ENCODE results near the gene ARL15.
"Not testable (repeated sequence)": the region's sequence is repeated elsewhere in the genome, so short reads cannot be mapped to it uniquely, and the experiment has no call there.

ARL15 gene

DNA sequence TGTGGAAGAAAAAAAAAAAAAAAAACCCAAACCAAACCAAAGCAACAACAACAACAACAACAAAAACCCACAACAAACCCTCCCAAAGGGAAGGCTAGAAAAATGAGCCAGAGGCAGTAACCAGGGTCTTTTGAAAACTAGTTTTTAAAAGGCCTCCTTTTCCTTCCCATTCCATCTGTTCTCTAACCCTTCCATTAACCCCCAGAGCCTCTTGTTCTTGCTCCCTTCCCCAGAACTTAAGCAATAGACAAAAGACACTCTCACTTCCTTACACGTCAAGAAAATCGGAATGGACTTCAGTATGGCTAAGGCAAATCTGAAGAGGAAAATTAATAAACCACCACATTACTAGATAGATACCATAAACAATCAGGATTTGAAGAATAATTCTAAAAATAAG lies 292.8 kb downstream of the ARL15 start:
- no peak for DNase-seq (ENCODE audit: low read depth)

DNA sequence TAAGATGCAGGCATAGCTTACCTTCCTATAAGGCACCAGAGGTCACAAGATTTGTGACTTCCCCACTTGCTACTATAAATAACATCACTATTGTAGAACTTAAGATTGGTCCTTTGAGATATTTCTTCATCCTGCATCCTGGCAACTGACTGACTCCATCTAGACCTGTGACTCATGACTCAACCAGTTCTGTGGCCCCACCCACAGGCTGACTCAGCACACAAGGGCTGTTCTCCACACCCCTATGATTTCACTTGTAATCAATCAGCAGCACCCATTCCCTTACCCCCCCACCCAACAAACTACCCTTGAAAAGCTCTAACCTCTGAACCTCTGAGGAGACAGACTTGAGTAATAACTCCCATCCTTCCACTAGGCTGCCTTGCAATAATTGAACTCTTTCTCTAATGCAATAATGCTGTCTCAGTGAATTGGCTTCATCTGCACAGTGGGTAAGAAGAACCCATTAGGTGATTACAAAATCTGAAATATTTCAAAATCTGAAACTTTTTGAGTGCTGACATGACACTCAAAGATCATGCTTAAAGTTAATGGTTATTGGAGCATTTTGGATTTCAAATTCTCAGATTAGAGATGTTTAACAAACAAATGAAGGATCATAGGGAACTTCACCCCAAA lies 296.7 kb downstream of the ARL15 start:
- peak; percentile 95 for DNase-seq (ENCODE audit: low read depth)
- H3K4me3 ChIP-seq (ENCODE audit: low read depth, low read length), result no peak overlapping the region

More for the DNA sequence above, 292.8 kb downstream of the ARL15 start:
- H3K4me3 ChIP-seq (ENCODE audit: low read depth, low read length), result no peak overlapping the region

DNA sequence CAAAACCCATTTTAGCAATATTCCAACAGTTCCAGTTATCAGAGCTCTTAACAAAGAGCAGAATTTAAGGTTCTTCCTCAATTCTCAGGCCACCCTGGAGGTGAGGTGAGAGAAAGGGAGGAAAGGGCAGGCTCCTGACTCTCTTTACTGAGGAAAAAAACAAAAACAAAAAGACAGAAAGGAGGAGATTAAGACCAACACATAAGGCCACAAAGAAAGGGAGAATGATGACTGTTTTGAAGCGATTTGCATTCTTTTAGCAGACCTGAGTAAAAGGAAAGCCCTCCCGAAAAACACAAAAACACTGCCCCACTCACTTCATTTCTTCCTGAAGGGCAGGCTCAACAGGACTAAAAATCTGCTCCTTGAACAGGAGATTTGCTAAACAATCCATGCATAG lies 300.5 kb downstream of the ARL15 start:
- no peak for DNase-seq (ENCODE audit: low read depth)

DNA sequence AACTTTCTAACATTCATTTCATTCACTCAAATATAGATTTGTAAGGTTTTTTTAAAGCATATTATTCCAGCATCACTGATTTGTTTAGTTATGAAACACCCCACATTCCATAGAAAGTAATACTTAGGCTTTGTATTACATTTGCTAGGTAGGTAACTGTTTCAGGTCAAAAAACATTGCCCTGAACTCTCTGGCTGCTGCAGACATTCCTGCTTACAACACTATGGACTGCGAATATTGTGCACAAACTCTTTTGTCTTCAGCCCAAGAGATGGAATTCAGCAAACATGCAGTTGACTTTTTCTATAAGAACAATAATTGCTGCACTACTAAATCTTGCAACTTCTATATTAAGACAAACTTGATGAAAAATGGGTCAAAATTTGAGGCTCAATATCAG lies 301.0 kb downstream of the ARL15 start:
- no peak overlapping the region for H3K4me3 ChIP-seq (ENCODE audit: low read depth, low read length)
- no peak for DNase-seq (ENCODE audit: low read depth)

More for the DNA sequence above, 300.5 kb downstream of the ARL15 start:
- no peak overlapping the region for H3K4me3 ChIP-seq (ENCODE audit: low read depth, low read length)

DNA sequence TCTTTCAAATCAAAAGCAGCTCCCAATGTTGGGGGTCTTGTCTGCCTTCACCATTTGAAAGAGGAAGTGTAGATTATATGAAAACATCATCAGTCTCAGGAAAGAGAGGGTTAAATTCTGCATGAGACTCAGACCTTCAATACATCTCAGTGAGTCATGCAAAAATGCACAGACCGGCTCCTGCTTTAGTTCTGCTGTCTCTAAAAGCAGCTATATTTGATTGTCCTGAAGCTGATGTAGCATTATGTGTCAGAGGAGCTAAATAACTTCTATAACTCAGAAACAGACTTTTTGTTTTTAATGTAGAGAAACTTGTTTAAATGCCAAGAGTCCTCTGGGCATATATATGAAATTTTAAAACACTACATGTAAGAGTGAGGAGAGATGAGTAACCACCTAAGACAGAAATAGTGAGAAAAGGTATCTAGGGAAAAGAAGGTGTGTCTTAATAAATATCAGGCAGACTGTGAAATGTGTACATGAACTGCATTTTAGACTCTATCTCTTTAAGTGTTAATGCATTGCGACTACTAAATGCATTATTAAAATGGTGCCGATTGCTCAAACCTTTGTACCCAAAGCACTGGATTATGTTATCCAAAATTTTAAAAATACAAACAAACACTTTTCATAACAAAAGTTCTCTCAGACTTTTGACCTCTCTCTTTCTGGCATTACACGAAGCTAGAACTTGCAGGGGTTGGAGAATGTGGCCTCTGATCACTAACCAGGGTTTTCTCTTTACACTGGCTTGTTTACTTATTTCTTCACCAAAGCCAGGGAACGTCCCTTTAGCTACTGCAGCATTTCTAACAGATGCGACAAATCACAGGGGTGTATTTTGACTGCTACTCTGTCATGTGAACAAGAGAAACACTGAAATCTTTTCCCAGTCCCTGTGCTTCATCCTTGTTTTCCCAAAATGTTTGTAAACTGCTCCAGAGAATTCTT lies 302.3 kb downstream of the ARL15 start:
- H3K4me3 ChIP-seq (ENCODE audit: low read depth, low read length), result no peak overlapping the region
- DNase-seq (ENCODE audit: low read depth), result no peak

DNA sequence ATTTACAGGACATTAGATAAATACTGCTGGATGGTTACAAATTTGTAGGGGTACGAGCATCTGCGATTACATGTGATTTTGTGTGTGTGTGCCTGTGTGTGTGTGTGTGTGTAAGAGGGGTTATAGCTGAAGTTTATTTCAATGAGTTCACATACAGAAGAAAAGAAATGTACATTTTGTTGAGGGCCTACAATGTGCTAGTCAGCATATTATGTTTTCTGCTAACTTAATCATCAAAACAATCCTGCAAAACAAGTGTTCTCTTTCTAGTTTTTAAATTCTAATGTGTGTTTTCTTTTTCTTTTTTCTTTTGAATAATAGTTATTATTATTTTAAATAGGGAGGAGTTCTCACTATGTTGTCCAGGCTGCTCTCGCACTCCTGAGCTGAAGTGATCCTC lies 305.7 kb downstream of the ARL15 start:
- no peak for DNase-seq (ENCODE audit: low read depth)
- H3K4me3 ChIP-seq (ENCODE audit: low read depth, low read length), result no peak overlapping the region

DNA sequence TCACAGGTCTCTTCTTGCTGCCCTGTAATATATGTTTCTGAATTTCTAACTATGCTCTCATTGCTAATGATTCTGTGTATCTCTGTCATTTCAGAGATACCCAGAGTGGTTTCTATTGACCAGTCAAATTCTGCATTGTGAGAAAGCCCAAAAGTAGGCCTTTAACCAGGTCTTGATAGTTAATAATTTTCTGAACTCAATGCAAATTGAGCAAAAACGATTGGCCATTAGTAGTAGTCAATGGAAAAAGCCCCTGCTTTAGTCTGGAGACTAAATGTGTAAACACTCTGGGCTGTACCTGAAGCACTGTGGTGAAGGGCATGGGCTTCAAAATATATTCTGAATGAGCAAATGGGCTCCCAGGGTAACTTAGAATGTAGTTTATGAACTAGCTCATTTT lies 307.6 kb downstream of the ARL15 start:
- H3K4me3 ChIP-seq (ENCODE audit: low read depth, low read length), result no peak overlapping the region
- no peak for DNase-seq (ENCODE audit: low read depth)

DNA sequence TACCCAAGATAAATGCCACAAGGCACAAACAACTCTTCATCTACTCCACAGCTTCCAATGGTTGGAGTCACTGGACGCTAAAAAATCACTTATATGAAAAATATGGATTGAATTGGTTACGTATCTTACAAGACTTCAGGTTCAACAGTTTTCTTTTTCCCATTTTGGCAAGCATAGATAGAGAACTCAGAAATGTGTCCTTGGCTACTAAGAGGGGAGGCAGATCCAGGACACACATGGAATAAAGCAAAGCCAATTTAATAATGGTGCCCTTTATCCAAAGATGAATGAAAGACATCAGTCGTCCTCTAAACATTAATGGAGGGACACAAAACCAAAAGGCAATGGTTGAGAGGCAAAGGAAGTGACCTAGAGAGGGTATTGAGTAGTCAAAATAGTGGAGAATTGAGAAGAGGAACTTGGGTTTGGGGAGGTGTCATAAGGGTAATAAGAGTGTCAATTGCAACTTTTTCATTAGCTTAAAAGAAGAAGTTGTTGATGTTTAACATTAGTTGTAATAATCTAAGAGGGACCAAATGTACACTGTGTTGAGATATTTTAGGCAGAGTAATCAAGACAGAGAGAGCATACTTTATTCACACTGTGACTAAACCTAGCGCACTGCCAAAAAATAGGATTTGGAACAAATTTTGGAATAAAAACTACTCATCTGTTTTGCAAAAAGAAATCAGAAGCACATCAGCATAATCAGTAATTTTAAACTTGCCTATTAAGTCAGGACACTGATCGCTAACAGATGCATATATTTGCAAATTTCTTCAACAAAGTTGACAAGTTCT lies 308.2 kb downstream of the ARL15 start:
- no peak for DNase-seq (ENCODE audit: low read depth)
- H3K4me3 ChIP-seq (ENCODE audit: low read depth, low read length), result no peak overlapping the region

DNA sequence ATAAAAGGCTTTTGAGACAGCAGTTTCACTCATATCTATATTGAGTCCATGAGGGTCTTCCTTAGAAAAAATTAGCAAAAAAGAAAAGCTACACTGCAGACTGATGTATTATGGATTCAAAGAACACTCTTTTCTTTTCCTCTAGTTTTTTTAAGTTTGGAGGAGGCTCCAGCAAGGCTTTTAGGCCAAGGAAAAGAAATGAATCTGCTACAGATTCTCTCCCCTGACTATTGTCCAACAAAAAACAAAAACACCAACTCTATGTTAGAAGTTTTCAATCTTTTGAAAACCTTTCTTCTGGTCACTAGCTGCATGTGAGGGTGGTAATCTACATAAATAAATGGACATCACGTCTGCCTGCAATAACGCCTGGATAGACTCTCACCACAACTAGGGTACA lies 310.4 kb downstream of the ARL15 start:
- no peak for DNase-seq (ENCODE audit: low read depth)
- H3K4me3 ChIP-seq (ENCODE audit: low read depth, low read length), result no peak overlapping the region

DNA sequence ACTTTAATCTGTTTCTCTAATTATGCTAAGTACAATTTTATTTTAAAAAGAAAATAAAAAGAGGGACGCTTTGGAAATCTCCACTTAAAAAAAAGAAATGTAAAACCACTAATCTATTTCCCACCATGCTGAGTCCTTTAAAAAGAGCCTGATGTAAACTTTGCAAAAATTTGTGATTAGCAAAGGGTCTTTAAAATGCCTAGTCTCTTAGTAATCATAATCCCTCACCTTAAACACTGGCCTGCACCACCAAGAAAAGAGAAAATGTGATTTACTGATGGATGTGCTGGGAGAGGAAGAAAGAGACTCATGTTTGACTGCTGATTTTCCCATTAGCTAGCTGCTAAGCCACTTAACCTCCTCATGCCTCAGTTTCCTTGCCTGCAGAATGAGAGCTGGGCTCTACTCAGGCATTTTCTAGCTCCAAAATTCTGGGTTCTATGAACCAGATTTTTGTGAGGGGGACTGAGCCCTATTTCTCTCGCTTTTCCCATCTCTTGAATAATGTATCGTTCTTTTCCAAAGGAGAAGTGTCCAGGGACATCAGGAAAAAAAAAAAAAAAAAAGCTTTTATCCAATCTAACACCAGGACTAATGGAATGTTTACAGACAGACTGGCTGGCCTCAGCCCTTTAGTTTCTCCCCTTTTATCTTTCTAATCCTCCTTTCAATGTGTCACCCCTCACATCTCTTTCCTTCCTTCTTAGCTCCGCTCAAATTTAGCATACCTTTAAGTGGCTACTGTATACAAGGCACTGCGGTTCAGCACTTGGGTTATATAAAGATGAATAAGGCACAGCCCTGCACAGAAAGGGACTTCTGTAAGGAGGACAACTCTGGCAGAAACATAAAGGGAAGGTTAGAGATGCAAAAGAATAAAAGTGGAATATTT lies 312.4 kb downstream of the ARL15 start:
- no peak for DNase-seq (ENCODE audit: low read depth)
- no peak overlapping the region for H3K4me3 ChIP-seq (ENCODE audit: low read depth, low read length)

DNA sequence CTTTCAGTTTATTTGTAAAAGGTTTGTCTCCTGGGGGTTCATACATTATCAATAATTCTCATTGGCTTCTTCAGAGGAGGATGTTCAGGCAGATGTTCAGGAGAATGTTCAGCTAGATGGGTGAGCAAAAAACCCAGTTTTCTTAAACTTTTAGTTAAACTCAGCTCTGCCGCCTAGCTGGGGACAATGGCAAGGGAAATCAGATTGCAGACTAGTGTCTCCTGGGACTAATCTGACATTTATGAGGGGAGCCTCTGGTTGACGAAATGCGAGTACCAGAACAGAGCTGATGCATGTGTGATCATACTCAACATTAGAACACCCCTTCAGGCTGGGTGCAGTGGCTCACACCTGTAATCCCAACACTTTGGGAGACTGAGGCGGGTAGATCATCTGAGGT lies 314.4 kb downstream of the ARL15 start:
- no peak for DNase-seq (ENCODE audit: low read depth)
- H3K4me3 ChIP-seq (ENCODE audit: low read depth, low read length), result no peak overlapping the region

DNA sequence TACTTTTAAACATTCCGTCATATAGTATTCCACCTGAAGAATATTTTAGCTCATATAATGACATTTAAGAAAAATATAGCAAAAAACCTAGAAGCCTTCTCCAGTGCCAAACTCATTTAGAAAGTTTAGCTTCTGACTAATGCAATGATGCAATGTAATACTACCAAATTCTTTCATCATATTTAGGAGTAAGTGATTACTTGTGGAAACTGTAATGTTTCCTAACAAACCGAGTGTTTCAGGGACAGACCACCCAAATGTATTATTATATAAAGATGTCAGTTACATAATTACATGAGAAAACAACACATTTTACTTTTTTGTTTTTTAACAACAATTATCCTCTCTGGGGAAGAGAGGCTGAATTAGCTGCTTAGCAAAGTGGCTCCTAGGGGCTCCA lies 316.2 kb downstream of the ARL15 start:
- no peak overlapping the region for H3K4me3 ChIP-seq (ENCODE audit: low read depth, low read length)
- no peak for DNase-seq (ENCODE audit: low read depth)

DNA sequence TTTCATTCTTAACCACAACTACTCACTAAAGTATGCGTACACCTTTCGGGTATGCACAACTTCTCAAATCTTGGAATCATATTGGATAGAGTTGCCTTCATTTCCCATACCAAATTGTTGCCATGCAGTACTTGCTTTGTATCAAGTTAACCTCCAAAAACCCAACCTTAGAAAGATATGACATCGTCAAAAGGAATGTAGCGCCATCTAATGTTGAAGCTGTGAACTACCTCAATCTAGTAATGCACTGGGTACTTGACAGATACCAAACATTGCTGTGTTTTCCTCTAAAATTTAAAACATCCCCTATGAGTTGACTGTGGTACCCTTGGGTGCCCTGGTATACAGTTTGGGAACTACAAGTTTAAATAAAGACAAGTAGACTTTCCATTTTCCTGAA lies 318.4 kb downstream of the ARL15 start:
- DNase-seq (ENCODE audit: low read depth), result no peak
- no peak overlapping the region for H3K4me3 ChIP-seq (ENCODE audit: low read depth, low read length)

DNA sequence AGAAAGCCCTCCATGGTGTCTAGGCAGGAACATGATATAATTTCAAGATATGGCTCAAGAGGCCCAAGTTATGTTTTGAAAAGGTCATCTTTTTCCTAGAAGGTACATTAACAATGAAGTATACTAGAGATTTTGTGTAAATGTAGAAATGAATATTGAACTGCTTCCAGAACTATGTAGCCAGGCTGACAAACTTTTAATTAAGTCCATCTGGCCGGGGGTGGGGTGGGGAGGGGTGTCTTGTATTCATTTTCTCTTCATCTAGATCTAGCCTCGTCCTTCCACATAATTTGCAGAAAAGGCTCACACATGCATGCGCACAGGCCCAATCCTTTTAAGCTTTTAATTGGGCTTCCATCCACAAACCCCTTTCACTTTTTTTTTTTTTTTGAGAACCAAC lies 323.3 kb downstream of the ARL15 start:
- no peak for DNase-seq (ENCODE audit: low read depth)
- H3K4me3 ChIP-seq (ENCODE audit: low read depth, low read length), result no peak overlapping the region

DNA sequence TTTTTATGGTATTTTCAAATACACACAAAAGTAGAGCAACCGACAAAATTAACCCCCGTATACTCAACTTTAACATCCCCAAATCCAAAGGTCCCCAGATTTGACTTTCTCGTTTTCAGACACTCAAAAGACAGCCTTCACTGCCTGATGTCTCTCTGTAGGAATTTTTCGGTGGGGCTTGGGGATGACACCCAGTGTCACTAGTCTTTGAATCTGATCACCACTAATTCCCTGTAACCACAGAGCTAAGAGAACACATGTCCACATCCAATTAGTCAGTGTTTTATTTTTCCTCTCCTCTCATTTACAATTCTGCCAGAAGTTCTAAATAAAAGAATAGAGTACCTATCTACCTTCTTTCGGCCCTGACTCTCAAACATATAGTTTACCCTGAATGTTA lies 324.6 kb downstream of the ARL15 start:
- no peak overlapping the region for H3K4me3 ChIP-seq (ENCODE audit: low read depth, low read length)
- DNase-seq (ENCODE audit: low read depth), result no peak

DNA sequence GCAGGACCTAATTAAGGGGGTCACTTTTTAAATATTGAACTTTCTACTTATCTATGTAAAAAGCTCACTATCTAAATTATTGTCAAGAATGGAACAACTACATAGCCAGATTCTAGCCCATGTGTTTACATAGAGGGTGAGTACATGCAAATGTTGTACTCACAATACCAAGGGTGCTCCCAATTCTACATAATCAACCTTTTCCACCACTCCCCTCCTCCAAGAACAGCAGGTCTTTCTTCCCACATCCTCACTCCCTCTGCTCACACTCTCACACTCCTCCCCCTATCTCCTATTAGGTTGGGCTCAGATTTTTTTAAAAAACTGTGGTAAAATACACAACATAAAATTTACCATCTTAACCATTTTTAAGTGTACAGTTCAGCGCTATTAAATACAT lies 325.4 kb downstream of the ARL15 start:
- no peak overlapping the region for H3K4me3 ChIP-seq (ENCODE audit: low read depth, low read length)
- DNase-seq (ENCODE audit: low read depth), result no peak

DNA sequence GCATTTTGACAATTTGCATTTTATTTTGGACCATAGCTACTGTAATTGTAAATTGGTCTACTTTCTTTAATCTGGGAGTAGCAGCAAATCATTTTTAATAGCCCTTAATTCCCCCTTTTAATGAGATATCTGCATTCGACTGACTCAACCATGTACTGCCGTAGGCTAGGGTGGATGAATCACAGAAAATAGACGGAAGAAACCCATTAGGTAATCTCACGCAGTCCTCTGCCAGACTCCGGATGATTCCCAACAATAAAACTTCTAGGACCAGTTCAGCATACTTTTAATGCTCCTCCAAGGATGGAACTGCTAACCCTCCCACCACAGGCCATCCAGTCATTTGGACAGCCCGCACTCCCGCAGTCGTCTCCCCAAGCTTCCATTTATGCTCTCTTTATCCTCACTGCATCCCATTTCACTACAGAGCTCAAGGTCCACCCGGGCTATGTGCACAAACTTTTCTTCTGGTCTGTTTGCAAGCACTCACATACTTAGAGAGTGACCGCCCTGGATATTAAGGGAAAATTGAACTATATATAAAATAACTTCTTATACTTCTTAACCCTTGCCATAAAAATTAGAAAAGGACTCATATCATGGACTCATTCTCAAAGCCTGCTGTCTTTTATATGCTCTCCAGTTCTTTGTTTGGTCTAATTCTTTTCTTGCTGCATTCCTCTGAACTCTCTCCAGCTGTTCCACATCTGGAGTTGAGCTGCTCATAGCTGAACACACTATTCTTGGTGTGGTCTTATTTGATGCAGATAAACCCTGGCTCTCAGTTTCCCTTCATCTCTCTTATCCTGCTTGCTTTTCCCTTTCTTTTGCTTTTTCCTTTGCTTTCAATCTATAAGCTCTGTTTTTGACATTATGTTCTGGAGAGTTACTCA lies 326.6 kb downstream of the ARL15 start:
- no peak for DNase-seq (ENCODE audit: low read depth)
- no peak overlapping the region for H3K4me3 ChIP-seq (ENCODE audit: low read depth, low read length)

DNA sequence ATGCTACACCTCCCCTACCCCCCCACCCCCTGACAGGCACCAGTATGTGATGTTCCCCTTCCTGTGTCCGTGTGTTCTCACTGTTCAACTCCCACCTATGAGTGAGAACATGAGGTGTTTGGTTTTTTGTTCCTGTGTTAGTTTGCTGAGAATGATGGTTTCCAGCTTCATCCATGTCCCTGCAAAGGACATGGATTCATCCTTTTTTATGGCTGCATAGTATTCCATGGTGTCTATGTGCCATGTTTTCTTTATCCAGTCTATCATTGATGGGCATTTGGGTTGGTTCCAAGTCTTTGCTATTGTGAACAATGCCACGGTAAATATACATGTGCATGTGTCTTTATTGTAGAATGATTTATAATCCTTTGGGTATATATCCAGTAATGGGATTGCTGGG lies 328.1 kb downstream of the ARL15 start:
- DNase-seq (ENCODE audit: low read depth); H3K4me3 ChIP-seq (ENCODE audit: low read depth, low read length): not testable (repeated sequence)
